Prostate gland (tissue), 2 donors: Measurements from ENCODE around the gene BMAL1. TPM values are rescaled to one million over a fixed set of nuclear protein-coding genes. Genes with fewer than 3 reads are reported as not detected.
"Not testable (repeated sequence)": the region's sequence is repeated elsewhere in the genome, so short reads cannot be mapped to it uniquely, and the experiment has no call there.

Experiments used
- DNase-seq: peaks from one replicate; pipeline ENCODE4 v3.0.0-alpha.2; 2019; ENCODE audit warnings: low spot score
- H3K27ac ChIP-seq, 2 donors: fragments of 200-600 bp; sonication (generic); 2 replicates each; pipeline ENCODE4 v1.5.1; 2017 to 2019
- H3K27me3 ChIP-seq: fragments of 200-600 bp; sonication (generic); replicated peaks from 2 replicates; pipeline ENCODE4 v1.5.1; 2019; ENCODE audit not compliant: insufficient read depth
- H3K36me3 ChIP-seq, 2 donors: fragments of 200-600 bp; sonication (generic); 1 replicate in 1 of 2; 2 replicates in 1 of 2; pipeline versions ENCODE4 v1.5.1 to v1.8.1; 2017 to 2019
- H3K4me1 ChIP-seq: fragments of 200-600 bp; sonication (generic); replicated peaks from 2 replicates; pipeline ENCODE4 v1.5.1; 2019
- H3K4me3 ChIP-seq, 2 donors: fragments of 200-600 bp; sonication (generic); 2 replicates each; pipeline ENCODE4 v1.5.1; 2017 to 2019
- H3K9me3 ChIP-seq: fragments of 200-600 bp; sonication (generic); 2 replicates; pipeline ENCODE4 v1.5.1; 2017
- CTCF ChIP-seq, 4 experiments: fragments of 200-600 bp in 2 of 4; fragments of 450-650 bp in 2 of 4; sonication (generic) in 2 of 4; IDR thresholded peaks; 1 replicate in 3 of 4; 2 replicates in 1 of 4; pipeline ENCODE4 v1.5.1; 2016 to 2019; ENCODE audit warnings: antibody characterized with exemption in 4 of 4, mild to moderate bottlenecking in 2 of 4, moderate library complexity in 2 of 4
- POLR2A ChIP-seq: fragments of 450-650 bp; IDR thresholded peaks from one replicate; pipeline ENCODE4 v1.6.1; 2016; ENCODE audit warnings: antibody characterized with exemption, mild to moderate bottlenecking
- POLR2AphosphoS5 ChIP-seq: sonication (generic); formaldehyde crosslinking; IDR thresholded peaks from one replicate; pipeline ENCODE4 v1.6.1; 2017; ENCODE audit warnings: antibody characterized with exemption
- WGBS: methylation state at CpG from one replicate; pipeline ENCODE4 v1.1.5; 2018; 5-methylcytosine and 5-hydroxymethylcytosine counted together
- intact Hi-C: fragments of 100-400 bp; cut with DNase I; formaldehyde crosslinking; loops from one replicate; pipeline ENCODE4 v1.14.2; 2022
- total RNA-seq, 2 donors: library from RNA; depleted of rRNA; stranded (reverse); fragments of >200 nt; gene quantifications; one replicate each; pipeline ENCODE4 v1.1.0, GENCODE V29; 2016

BMAL1 gene
- total RNA-seq, 2 donors from 2014 or later: 19.4 to 38.1 TPM

GRCh38 chr11:13252438-13252837 lies 25.2 kb upstream of the BMAL1 start:
- WGBS: 82% methylated on average over 4 of the region's 4 CpGs
- H3K27ac ChIP-seq: no peak overlapping the region
- no peak overlapping the region for H3K4me3 ChIP-seq
- no peaks in the 10 kb centered on the region for H3K27me3 ChIP-seq
- no peaks in the 10 kb centered on the region for H3K36me3 ChIP-seq
- TF ChIP-seq POLR2AphosphoS5 (no peak), CTCF (IDR thresholded peaks at IDR 0.05) (no peak), POLR2A (no peak)
- intact Hi-C loops: no loop called here
- H3K9me3 ChIP-seq: no peaks in the 10 kb centered on the region
- H3K4me1 ChIP-seq: no peaks in the 10 kb centered on the region
- no peak for DNase-seq

GRCh38 chr11:13256216-13256615 lies 21.4 kb upstream of the BMAL1 start:
- 78% methylated on average over 3 of the region's 3 CpGs for WGBS
- Histone ChIP-seq H3K9me3 (no peaks in the 10 kb centered on the region), H3K27me3 (no peaks in the 10 kb centered on the region), H3K4me1 (no peaks in the 10 kb centered on the region), H3K27ac (no peak overlapping the region), H3K36me3 (no peaks in the 10 kb centered on the region), H3K4me3 (no peak overlapping the region)
- TF ChIP-seq POLR2AphosphoS5 (no peak), CTCF (IDR thresholded peaks at IDR 0.05) (no peak), POLR2A (no peak)
- intact Hi-C loops: no loop called here
- no peak for DNase-seq

GRCh38 chr11:13258061-13258460 lies 19.5 kb upstream of the BMAL1 start:
- H3K27ac ChIP-seq, H3K27me3 ChIP-seq, H3K4me1 ChIP-seq, H3K9me3 ChIP-seq, H3K4me3 ChIP-seq, intact Hi-C loops, DNase-seq, H3K36me3 ChIP-seq: not testable (repeated sequence)
- WGBS: 75% methylated on average over 9 of the region's 9 CpGs

GRCh38 chr11:13258855-13259254 lies 18.7 kb upstream of the BMAL1 start:
- 41% methylated on average over 1 of the region's 1 CpG for WGBS
- TF ChIP-seq POLR2AphosphoS5: no peak
- TF ChIP-seq CTCF (IDR thresholded peaks at IDR 0.05): no peak
- no peak for TF ChIP-seq POLR2A
- Histone ChIP-seq H3K36me3 (no peaks in the 10 kb centered on the region), H3K27me3 (no peaks in the 10 kb centered on the region), H3K27ac (no peak overlapping the region), H3K9me3 (no peaks in the 10 kb centered on the region), H3K4me3 (no peak overlapping the region), H3K4me1 (no peaks in the 10 kb centered on the region)
- no peak for DNase-seq
- intact Hi-C loops: no loop called here

GRCh38 chr11:13259374-13259773 lies 18.2 kb upstream of the BMAL1 start:
- Histone ChIP-seq H3K4me1 (no peaks in the 10 kb centered on the region), H3K9me3 (no peaks in the 10 kb centered on the region), H3K4me3 (no peak overlapping the region), H3K27ac (no peak overlapping the region), H3K27me3 (peaks cover 3% of the 10 kb centered on the region), H3K36me3 (no peaks in the 10 kb centered on the region)
- 18% methylated on average over 4 of the region's 4 CpGs for WGBS
- DNase-seq: no peak
- TF ChIP-seq POLR2AphosphoS5: no peak
- TF ChIP-seq POLR2A: no peak
- TF ChIP-seq CTCF (IDR thresholded peaks at IDR 0.05): no peak
- intact Hi-C loops: no loop called here
